ENCODE data around the gene HHLA2. TPM values are rescaled to one million over a fixed set of nuclear protein-coding genes. Genes with fewer than 3 reads are reported as not detected.

HHLA2 gene
- total RNA-seq, 4 donors from 2014 or later, result not detected

DNA sequence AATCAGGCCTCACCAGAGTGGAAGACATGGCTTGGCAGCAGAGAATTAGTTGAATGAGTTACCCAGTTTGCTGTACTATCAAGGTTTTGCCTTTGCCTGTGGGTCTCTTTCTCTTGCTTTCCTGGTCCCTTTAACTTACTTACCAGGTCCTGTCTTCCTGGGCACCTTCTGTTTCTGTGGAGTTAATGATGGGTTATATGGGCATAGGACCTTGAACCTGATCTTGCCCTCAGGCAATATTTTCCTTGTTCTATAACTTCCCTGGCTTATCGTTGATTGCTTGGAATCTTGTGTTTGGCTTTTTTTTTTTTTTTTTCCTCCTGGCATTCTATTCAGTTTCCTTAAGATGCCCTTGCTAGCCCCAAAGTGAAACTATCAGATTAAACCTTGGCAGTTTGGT, 106.8 kb downstream of the HHLA2 start:
- Histone ChIP-seq H3K4me3 (no peak overlapping the region), H3K27me3 (no peaks in the 10 kb centered on the region), H3K4me1 (peaks cover 0 to 9% (median 0%) of the 10 kb centered on the region in 3 donors), H3K36me3 (no peaks in the 10 kb centered on the region), H3K9me3 (peaks cover 0 to 4% (median 0%) of the 10 kb centered on the region in 3 donors), H3K27ac (no peak overlapping the region)
- ATAC-seq, result no peak
- no peak for TF ChIP-seq EP300 (IDR thresholded peaks at IDR 0.05)
- TF ChIP-seq POLR2A (IDR thresholded peaks at IDR 0.05), result no peak
- TF ChIP-seq POLR2AphosphoS5 (IDR thresholded peaks at IDR 0.05), result no peak
- no peak for TF ChIP-seq CTCF (IDR thresholded peaks at IDR 0.05)
- 60 to 63% methylated on average over 1 of the region's 1 CpG for WGBS, 2 donors (ENCODE audit: low coverage in 1 of 2)

DNA sequence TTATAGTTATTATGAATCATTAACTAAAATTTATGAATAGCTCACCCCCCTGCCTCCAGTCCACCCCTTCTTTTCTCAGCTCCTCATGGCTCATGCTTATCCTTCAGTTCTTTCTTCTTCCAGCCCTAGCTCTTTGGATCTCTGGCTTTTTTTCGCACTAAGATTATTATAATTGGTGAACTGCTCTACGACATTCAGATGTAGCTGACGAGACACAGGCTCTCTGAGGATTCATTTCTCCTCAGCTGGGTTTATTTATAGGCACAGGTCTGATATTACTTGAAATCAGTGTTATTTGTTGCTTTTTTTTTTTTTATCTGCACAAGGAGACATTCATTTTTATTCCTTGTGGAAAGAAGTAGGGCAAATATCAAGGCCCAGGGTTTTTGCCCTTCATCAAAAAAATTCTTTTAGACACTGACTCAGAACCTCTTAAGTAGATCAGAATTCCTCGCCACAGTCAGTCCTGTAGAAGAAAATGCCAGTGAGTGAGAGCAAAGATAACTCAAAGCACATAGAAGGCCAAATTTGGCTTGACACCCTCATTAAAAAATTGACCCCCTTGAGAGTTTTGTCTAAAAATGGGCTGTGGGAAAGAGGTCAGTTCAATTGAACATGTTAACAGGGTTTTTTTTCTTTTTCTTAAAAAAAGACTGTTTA, 107.5 kb downstream of the HHLA2 start:
- 56 to 83% methylated on average over 1 to 4 of the region's 4 CpGs for WGBS, 2 donors (ENCODE audit: low coverage in 1 of 2)
- H3K36me3 ChIP-seq, result no peaks in the 10 kb centered on the region
- no peaks in the 10 kb centered on the region for H3K27me3 ChIP-seq
- peaks cover 0 to 4% (median 0%) of the 10 kb centered on the region in 3 donors for H3K9me3 ChIP-seq
- no peak overlapping the region for H3K27ac ChIP-seq
- H3K4me1 ChIP-seq, result peaks cover 0 to 9% (median 0%) of the 10 kb centered on the region in 3 donors
- no peak for TF ChIP-seq POLR2AphosphoS5 (IDR thresholded peaks at IDR 0.05)
- no peak for TF ChIP-seq CTCF (IDR thresholded peaks at IDR 0.05)
- TF ChIP-seq EP300 (IDR thresholded peaks at IDR 0.05), result no peak
- TF ChIP-seq POLR2A (IDR thresholded peaks at IDR 0.05), result no peak
- ATAC-seq, result no peak
- H3K4me3 ChIP-seq, result no peak overlapping the region

- Histone ChIP-seq H3K36me3 (no peaks in the 10 kb centered on the region), H3K4me3 (no peak overlapping the region), H3K4me1 (peaks cover 0 to 9% (median 0%) of the 10 kb centered on the region in 3 donors), H3K27ac (no peak overlapping the region), H3K9me3 (peaks cover 0 to 4% (median 0%) of the 10 kb centered on the region in 3 donors), H3K27me3 (no peaks in the 10 kb centered on the region)
- 37 to 38% methylated on average over 2 of the region's 2 CpGs for WGBS, 2 donors (ENCODE audit: low coverage in 1 of 2)
- ATAC-seq, result no peak
- TF ChIP-seq CTCF (IDR thresholded peaks at IDR 0.05) (no peak), POLR2A (IDR thresholded peaks at IDR 0.05) (no peak), EP300 (IDR thresholded peaks at IDR 0.05) (no peak), POLR2AphosphoS5 (IDR thresholded peaks at IDR 0.05) (no peak)
Measured at GRCh38 chr3:108404368-108404767, 108.0 kb downstream of the HHLA2 start.

GRCh38 chr3:108406063-108406660, 109.8 kb downstream of the HHLA2 start:
- no peak overlapping the region for H3K4me3 ChIP-seq
- H3K27me3 ChIP-seq, result no peaks in the 10 kb centered on the region
- H3K27ac ChIP-seq, result no peak overlapping the region
- no peaks in the 10 kb centered on the region for H3K9me3 ChIP-seq
- no peak for TF ChIP-seq POLR2A (IDR thresholded peaks at IDR 0.05)
- TF ChIP-seq EP300 (IDR thresholded peaks at IDR 0.05), result no peak
- TF ChIP-seq CTCF (IDR thresholded peaks at IDR 0.05), result no peak
- no peak for TF ChIP-seq POLR2AphosphoS5 (IDR thresholded peaks at IDR 0.05)
- no peaks in the 10 kb centered on the region for H3K36me3 ChIP-seq
- peaks cover 0 to 9% (median 0%) of the 10 kb centered on the region in 3 donors for H3K4me1 ChIP-seq
- 62 to 85% methylated on average over 2 to 3 of the region's 3 CpGs for WGBS, 2 donors (ENCODE audit: low coverage in 1 of 2)
- no peak for ATAC-seq

Data from gastroesophageal sphincter (tissue), 4 donors.